Smooth muscle cell (in vitro differentiated cells): ENCODE measurements around the gene IFT122. TPM values are rescaled to one million over a fixed set of nuclear protein-coding genes. Genes with fewer than 3 reads are reported as not detected.
A peak's percentile ranks its signal among the peaks of the same experiment; 100 is the strongest.

Source experiments
- DNase-seq: peaks from one replicate; lab custom pipeline; 2025; ENCODE audit not compliant: unreplicated experiment; lab: John Stamatoyannopoulos, UW
- H2AFZ ChIP-seq: fragments of 200-600 bp; sonication (generic); 2 replicates; pipeline ENCODE4 v1.6.0; 2016; ENCODE audit warnings: antibody characterized with exemption, low read depth, mild to moderate bottlenecking
- H3F3A ChIP-seq: fragments of 200-600 bp; sonication (generic); 2 replicates; pipeline ENCODE4 v1.6.0; 2017; ENCODE audit warnings: antibody characterized with exemption, low read depth
- H3K27ac ChIP-seq: fragments of 200-600 bp; sonication (generic); 2 replicates; pipeline ENCODE4 v1.5.1; 2016; ENCODE audit warnings: low read depth, mild to moderate bottlenecking
- H3K27me3 ChIP-seq: fragments of 200-600 bp; sonication (generic); 2 replicates; pipeline ENCODE4 v1.6.1; 2016; ENCODE audit warnings: low read depth, mild to moderate bottlenecking
- H3K36me3 ChIP-seq: fragments of 200-600 bp; sonication (generic); 2 replicates; pipeline ENCODE4 v1.5.1; 2016; ENCODE audit warnings: low read depth
- H3K4me1 ChIP-seq: fragments of 200-600 bp; sonication (generic); 2 replicates; pipeline ENCODE4 v1.5.1; 2016; ENCODE audit warnings: low read depth
- H3K4me2 ChIP-seq: fragments of 200-600 bp; sonication (generic); 2 replicates; pipeline ENCODE4 v1.6.0; 2016; ENCODE audit warnings: mild to moderate bottlenecking
- H3K4me3 ChIP-seq: fragments of 200-600 bp; sonication (generic); 2 replicates; pipeline ENCODE4 v1.5.1; 2016; ENCODE audit warnings: mild to moderate bottlenecking
- H3K79me2 ChIP-seq: fragments of 200-600 bp; sonication (generic); 2 replicates; pipeline ENCODE4 v1.6.0; 2016; ENCODE audit warnings: low read depth, mild to moderate bottlenecking
- H3K9ac ChIP-seq: fragments of 200-600 bp; sonication (generic); 2 replicates; pipeline ENCODE4 v1.6.0; 2016; ENCODE audit warnings: low read depth
- H3K9me3 ChIP-seq: fragments of 200-600 bp; sonication (generic); replicated peaks from 2 replicates; pipeline ENCODE4 v1.5.1; 2016; ENCODE audit warnings: low read depth
- H4K20me1 ChIP-seq: fragments of 200-600 bp; sonication (generic); 2 replicates; pipeline ENCODE4 v1.6.0; 2016; ENCODE audit warnings: low read depth
- WGBS: methylation state at CpG from one replicate; pipeline ENCODE4 v1.1.7; 2016; ENCODE audit warnings: low lambda C conversion rate; 5-methylcytosine and 5-hydroxymethylcytosine counted together
- polyA plus RNA-seq: library from polyadenylated mRNA; unstranded; fragments of >200 nt; fragmentation: Nextera tagmentation; extraction: Ambion mirVana; gene quantifications from 2 replicates; pipeline ENCODE4 v1.2.1, GENCODE V29; 2016
- total RNA-seq: library from RNA; depleted of rRNA; stranded (reverse); fragments of >200 nt; gene quantifications from 2 replicates; pipeline ENCODE4 v1.2.3, GENCODE V29; 2014
- TF ChIP-seq, protein P1 (sequence below): fragments of 200-600 bp; sonication (generic); IDR thresholded peaks from 2 replicates; pipeline ENCODE4 v1.5.1; 2017; ENCODE audit warnings: borderline replicate concordance, mild to moderate bottlenecking, antibody characterized with exemption; ENCODE audit not compliant: insufficient read depth, poor library complexity, severe bottlenecking

The IFT122 gene
- total and polyA plus RNA-seq, 2 experiments from 2014 or later, result 13.4 to 17.4 TPM

DNA sequence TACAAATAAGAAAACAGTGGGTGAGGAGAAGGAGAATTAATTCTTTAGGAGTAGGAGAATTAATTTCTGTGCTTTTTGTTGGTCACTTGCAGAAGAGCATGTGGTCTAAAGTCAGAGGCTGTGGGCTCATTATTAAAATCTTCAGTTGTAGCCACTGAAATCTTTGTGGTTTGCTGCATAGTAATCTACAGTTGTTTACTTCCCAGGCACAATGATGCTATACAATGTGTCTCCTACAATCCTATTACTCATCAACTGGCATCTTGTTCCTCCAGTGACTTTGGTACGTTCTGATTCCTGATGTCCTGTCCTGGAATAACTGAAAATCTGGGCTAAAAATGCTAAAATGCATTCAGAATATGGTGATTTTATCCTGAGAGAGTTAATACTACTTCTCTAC lies 21.0 kb downstream of the IFT122 start:
- Histone ChIP-seq H3F3A (peaks cover 10% of the 10 kb centered on the region), H3K9me3 (no peaks in the 10 kb centered on the region), H3K27me3 (no peaks in the 10 kb centered on the region), H3K4me3 (no peak overlapping the region), H4K20me1 (no peaks in the 10 kb centered on the region), H3K27ac (peak overlapping the region; percentile 95), H3K79me2 (no peaks in the 10 kb centered on the region), H3K4me2 (peak overlapping the region; percentile 50), H3K9ac (peak overlapping the region; percentile 86), H3K36me3 (no peaks in the 10 kb centered on the region), H3K4me1 (peaks cover 12% of the 10 kb centered on the region), H2AFZ (no peak overlapping the region)
- TF ChIP-seq, protein P1, sequence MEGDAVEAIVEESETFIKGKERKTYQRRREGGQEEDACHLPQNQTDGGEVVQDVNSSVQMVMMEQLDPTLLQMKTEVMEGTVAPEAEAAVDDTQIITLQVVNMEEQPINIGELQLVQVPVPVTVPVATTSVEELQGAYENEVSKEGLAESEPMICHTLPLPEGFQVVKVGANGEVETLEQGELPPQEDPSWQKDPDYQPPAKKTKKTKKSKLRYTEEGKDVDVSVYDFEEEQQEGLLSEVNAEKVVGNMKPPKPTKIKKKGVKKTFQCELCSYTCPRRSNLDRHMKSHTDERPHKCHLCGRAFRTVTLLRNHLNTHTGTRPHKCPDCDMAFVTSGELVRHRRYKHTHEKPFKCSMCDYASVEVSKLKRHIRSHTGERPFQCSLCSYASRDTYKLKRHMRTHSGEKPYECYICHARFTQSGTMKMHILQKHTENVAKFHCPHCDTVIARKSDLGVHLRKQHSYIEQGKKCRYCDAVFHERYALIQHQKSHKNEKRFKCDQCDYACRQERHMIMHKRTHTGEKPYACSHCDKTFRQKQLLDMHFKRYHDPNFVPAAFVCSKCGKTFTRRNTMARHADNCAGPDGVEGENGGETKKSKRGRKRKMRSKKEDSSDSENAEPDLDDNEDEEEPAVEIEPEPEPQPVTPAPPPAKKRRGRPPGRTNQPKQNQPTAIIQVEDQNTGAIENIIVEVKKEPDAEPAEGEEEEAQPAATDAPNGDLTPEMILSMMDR, result no peak
- no peak for DNase-seq
- 10% methylated on average over 1 of the region's 1 CpG for WGBS

DNA sequence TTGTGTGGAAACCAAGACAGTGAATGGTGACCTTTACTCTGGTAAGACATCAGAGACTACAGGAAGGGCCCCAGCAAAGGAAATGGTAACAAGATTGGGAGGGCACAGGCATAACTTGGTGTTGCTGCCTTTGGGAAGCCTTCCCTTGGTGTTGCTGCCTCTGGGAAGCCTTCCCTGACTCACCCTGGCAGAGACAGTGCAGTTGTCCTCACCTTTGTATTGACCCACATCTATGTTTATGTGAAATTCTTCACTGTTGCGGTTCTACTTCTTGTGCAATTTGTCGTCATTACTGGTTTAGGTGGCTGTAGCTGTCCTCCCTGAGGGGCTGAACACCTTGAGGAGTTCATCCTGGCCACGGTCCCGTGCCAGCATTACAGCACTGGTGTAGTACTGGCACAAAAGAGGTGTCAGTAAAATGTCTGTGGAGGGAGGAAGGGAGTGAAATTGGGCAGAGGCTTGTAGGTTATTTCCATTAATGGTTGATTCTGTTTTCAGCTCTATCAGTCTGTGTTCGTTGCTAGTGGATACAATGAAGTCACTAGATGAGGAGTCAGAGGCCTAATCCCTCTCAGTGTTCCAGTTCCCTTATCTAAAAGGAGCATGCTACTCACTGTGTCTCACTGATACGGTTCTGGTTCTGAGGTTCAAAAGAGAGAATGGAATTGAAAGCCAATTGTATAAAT lies 21.6 kb downstream of the IFT122 start:
- 59% methylated on average over 6 of the region's 6 CpGs for WGBS
- Histone ChIP-seq H2AFZ (no peak overlapping the region), H3K4me1 (peaks cover 12% of the 10 kb centered on the region), H3K27ac (peak overlapping the region; percentile 95), H3K9me3 (no peaks in the 10 kb centered on the region), H3F3A (peaks cover 10% of the 10 kb centered on the region), H3K27me3 (no peaks in the 10 kb centered on the region), H4K20me1 (no peaks in the 10 kb centered on the region), H3K36me3 (no peaks in the 10 kb centered on the region), H3K79me2 (no peaks in the 10 kb centered on the region), H3K4me2 (peak overlapping the region; percentile 50), H3K4me3 (no peak overlapping the region), H3K9ac (peak overlapping the region; percentile 86)
- TF ChIP-seq, protein P1, result no peak
- DNase-seq, result no peak

DNA sequence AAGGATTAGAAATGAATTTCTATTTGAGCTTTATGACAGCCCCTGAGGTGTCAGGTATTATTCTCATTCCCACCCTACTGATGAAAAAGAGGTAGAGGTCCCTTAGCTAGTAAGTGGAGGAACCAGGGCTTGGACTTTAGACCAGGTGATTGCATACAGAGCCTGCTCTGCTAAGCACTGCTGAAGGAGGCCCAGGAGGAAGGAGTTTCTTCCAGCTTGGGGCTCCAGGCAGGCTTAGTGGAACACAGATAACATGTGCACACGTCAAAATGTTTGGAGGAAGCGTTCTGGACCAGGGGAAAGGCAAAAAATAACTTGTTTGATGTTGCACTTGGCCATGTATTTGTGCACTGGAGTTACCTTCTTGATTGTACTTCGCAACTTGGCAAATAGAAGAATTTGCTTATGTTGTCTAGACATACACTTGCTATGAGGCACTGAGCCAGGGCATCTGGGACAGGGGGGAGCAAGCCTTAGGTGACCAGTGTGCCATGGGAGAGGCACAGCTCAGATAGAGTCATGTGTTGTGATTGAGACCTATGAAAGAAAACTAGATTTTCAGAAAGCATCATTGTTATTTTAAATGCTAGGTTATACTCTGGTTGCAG lies 22.4 kb downstream of the IFT122 start:
- Histone ChIP-seq H3K79me2 (no peaks in the 10 kb centered on the region), H3K4me1 (peaks cover 12% of the 10 kb centered on the region), H3K9me3 (no peaks in the 10 kb centered on the region), H3K27me3 (no peaks in the 10 kb centered on the region), H4K20me1 (no peaks in the 10 kb centered on the region), H3F3A (peaks cover 10% of the 10 kb centered on the region), H3K4me3 (no peak overlapping the region), H3K4me2 (no peak overlapping the region), H3K36me3 (no peaks in the 10 kb centered on the region), H2AFZ (no peak overlapping the region), H3K27ac (peak overlapping the region; percentile 95), H3K9ac (no peak overlapping the region)
- WGBS, result 64% methylated on average over 3 of the region's 3 CpGs
- no peak for DNase-seq
- TF ChIP-seq, protein P1, result no peak
